HG03521 (cell line): ENCODE results near the gene TNS4.

Experiments
- ATAC-seq: cut with Tn5 transposase; IDR thresholded peaks from one replicate; pipeline ENCODE4 v1.9.1; 2021; ENCODE audit warnings: mild to moderate bottlenecking, moderate library complexity; ENCODE audit not compliant: unreplicated experiment

The TNS4 gene

GRCh38 chr17:40475234-40475908 lies 26.1 kb downstream of the TNS4 start:
- ATAC-seq = no peak

- no peak for ATAC-seq
Measured at GRCh38 chr17:40474419-40475002, 26.9 kb downstream of the TNS4 start.

GRCh38 chr17:40473573-40474365 lies 27.7 kb downstream of the TNS4 start:
- ATAC-seq = no peak

GRCh38 chr17:40472733-40473452 lies 28.5 kb downstream of the TNS4 start:
- no peak for ATAC-seq

GRCh38 chr17:40471846-40472732 lies 29.3 kb downstream of the TNS4 start:
- ATAC-seq = no peak

- no peak for ATAC-seq
Measured at GRCh38 chr17:40470932-40471828, 30.2 kb downstream of the TNS4 start.

GRCh38 chr17:40469805-40470675 lies 31.4 kb downstream of the TNS4 start:
- ATAC-seq = no peak

- no peak for ATAC-seq
Measured at GRCh38 chr17:40468560-40468959, 32.9 kb downstream of the TNS4 start.

GRCh38 chr17:40467281-40467867 lies 34.0 kb downstream of the TNS4 start:
- ATAC-seq = no peak

- no peak for ATAC-seq
Measured at GRCh38 chr17:40466298-40466971, 35.0 kb downstream of the TNS4 start.

GRCh38 chr17:40464392-40464855 lies 37.0 kb downstream of the TNS4 start:
- no peak for ATAC-seq

GRCh38 chr17:40463122-40463550 lies 38.3 kb downstream of the TNS4 start:
- ATAC-seq = no peak

GRCh38 chr17:40462343-40463121 lies 38.9 kb downstream of the TNS4 start:
- ATAC-seq = no peak

- ATAC-seq = no peak
Measured at GRCh38 chr17:40461732-40462342, 39.6 kb downstream of the TNS4 start.

- ATAC-seq = no peak
Measured at GRCh38 chr17:40460968-40461731, 40.3 kb downstream of the TNS4 start.
